HG03103 (cell line): ENCODE measurements around the gene RBM47.
A peak's percentile ranks its signal among the peaks of the same experiment; 100 is the strongest.
"Not testable (repeated sequence)": the region's sequence is repeated elsewhere in the genome, so short reads cannot be mapped to it uniquely, and the experiment has no call there.

ENCODE experiments used
- ATAC-seq: cut with Tn5 transposase; IDR thresholded peaks from one replicate; pipeline ENCODE4 v1.9.1; 2021; ENCODE audit warnings: low read depth; ENCODE audit not compliant: unreplicated experiment

Gene RBM47

DNA sequence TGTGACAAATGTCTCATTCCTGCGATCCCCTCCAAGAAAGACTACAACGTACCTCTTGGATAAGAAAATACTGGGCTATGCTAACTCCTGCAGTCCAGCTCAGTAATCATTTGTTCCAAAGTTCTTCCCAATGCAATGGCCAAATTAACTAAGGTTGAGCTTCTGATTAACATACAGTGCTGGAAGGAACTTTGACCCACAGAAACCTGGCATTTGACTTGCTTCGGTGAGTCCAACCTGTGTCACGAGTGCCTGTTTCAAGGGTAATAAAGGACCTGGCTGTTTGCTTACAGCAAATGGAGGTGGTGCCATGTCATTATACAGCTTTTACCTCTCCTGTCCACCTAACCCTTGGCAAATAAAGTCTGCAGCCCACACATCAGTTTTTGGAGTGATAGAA is 83.2 kb downstream of the RBM47 start:
- ATAC-seq: no peak

- not testable (repeated sequence) for ATAC-seq
These were observed 84.2 kb downstream of the RBM47 start for GRCh38 chr4:40545487-40545886.

DNA sequence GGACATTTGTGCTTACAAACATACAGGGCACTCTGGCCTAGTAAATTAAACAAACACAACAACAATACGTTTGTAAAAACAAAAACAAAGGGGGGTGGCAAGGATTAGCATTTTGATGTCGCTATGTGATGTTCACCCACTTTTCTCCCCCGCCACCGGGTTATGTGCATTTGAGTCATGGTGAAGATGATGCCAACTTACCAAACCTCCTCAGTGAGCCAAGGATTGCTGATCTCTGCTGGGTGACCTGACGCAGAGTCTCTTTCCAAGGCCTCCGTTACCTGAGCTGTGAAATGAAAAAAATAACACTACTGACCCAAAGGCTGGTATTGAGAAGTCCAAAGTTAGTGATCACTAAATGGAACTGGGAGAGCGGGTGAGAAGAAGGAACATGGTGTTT is 85.4 kb downstream of the RBM47 start:
- no peak for ATAC-seq

- no peak for ATAC-seq
These were observed 88.9 kb downstream of the RBM47 start for GRCh38 chr4:40540800-40541199.

DNA sequence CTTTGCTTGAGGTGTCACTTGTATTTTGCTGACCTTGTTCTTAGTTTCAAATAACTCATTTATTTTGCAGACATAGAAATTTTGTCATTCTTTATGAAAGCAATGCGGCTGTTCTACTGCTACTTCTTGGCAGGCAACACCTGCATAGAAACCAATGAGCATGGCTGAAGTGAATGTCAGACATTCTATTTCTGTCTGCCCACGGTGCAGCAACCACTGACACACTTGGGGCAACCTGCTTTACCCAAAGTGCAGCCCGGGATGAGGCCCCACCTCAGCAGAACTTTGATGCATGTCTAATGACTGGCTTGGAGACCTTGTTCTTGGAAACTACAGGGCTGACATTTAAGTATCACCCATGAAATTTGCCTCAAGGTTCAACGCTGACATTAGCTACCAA is 93.6 kb downstream of the RBM47 start:
- no peak for ATAC-seq

DNA sequence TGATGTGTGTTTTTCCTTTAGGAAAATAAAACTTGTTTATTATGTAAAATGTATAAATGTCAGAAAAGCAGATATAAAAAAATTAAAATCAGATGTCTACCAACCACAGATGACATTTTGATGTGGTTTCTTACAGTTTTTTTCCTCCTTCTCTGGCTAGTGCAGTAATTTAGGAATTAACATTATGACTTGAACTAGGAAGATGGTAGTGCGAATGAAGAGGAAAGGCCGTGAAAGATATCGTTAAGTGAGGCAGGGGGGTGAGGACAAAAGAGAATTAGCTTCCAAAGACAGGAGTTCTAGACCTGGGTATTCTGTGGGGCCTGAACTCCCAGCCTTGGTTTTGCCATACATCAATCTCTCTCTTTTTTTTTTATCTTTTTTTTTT is 98.0 kb downstream of the RBM47 start:
- ATAC-seq: no peak

DNA sequence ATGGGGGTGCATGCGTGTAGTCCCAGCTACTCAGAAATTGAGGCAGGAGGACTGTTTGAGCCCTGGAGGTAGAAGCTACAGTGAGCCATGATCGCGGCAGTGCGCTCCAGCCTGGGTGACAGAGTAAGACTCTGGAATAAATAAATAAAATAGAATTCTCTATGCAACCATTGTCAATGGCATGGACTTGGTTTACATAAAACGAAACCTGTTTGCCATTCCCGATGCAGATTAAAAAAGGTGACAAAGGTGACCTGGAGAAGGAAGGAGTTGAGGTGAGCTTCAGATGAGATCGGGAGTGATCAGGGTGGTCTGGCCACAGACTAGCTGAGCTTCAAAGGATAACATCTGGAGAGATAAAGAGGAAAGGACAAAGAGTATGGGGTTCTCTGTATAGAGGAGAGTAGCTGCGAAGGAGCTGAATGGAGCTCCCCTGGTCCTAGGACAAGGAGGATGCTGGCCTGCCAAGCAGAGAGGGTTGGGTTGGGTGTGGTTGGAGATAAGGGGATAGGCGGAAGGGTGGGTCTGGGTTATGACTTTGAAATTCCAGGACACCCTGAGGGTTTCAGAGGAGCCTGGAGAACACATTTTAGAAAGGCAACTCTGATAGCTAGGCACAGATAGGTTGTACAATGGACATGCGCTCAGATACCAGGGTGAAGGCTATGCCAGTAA is 98.6 kb downstream of the RBM47 start:
- no peak for ATAC-seq

GRCh38 chr4:40526741-40527140 is 102.9 kb downstream of the RBM47 start:
- ATAC-seq: no peak

- no peak for ATAC-seq
These were observed 103.7 kb downstream of the RBM47 start for GRCh38 chr4:40525752-40526598.

GRCh38 chr4:40524366-40525041 is 105.2 kb downstream of the RBM47 start:
- ATAC-seq: no peak

- ATAC-seq: no peak
These were observed 106.1 kb downstream of the RBM47 start for GRCh38 chr4:40523581-40523980.

DNA sequence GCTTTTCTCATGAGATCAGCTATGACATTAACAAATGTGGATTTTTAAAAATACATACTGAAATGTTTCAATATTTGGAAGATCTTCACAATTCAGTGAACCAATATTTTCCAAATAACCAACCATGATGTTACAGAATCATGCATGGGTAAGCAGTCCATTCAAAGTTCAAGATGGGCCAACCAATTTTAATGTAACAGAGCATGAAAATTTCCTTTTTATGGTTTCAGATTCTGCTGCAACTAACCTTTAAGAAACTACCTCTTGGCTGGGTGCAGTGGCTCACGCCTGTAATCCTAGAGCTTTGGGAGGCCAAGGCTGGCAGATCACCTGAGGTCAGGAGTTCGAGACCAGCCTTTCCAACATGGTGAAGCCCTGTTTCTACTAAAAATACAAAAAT is 107.7 kb downstream of the RBM47 start:
- no peak for ATAC-seq

GRCh38 chr4:40520533-40520932 is 109.1 kb downstream of the RBM47 start:
- ATAC-seq: no peak

- not testable (repeated sequence) for ATAC-seq
These were observed 112.6 kb downstream of the RBM47 start for GRCh38 chr4:40517081-40517480.

DNA sequence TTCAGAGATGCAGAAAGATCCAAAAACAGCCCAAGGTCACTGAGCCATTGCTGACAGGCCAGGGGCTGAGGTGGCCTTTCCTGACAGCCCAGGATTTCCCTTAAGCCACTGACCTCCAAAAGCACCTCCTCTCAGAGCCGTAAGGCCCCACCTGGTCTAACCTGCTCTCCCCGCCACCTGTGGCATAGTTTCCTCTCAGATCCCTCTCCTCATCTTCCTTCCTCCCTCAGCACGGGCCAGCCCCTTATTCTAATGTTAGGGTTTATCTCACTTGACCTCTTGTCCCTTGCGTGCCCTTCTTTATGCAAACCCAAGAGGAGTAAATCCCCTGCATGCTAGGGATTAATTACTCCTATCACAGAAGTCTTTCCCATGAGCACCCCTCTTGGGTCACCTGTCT is 113.0 kb downstream of the RBM47 start:
- no peak for ATAC-seq

- ATAC-seq: peak; percentile 77
These were observed 114.0 kb downstream of the RBM47 start for GRCh38 chr4:40515398-40516293.

DNA sequence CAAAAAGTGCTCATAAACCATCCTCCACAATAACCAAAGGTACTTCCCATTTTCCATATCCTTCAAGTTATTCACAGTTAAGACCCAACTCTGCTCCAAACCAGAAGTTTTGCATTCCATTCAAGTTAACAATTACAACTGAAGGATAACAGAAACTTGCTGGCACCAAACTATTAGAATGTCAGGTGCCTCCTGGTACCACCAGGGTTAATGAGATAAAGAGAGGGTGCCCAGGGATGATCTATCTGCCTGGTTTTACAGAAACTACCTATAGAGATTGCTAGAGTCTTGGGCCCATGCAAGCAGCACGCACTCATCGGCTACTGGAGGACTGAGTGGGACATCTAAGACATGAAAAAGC is 114.6 kb downstream of the RBM47 start:
- no peak for ATAC-seq

GRCh38 chr4:40514497-40514951 is 115.1 kb downstream of the RBM47 start:
- no peak for ATAC-seq

DNA sequence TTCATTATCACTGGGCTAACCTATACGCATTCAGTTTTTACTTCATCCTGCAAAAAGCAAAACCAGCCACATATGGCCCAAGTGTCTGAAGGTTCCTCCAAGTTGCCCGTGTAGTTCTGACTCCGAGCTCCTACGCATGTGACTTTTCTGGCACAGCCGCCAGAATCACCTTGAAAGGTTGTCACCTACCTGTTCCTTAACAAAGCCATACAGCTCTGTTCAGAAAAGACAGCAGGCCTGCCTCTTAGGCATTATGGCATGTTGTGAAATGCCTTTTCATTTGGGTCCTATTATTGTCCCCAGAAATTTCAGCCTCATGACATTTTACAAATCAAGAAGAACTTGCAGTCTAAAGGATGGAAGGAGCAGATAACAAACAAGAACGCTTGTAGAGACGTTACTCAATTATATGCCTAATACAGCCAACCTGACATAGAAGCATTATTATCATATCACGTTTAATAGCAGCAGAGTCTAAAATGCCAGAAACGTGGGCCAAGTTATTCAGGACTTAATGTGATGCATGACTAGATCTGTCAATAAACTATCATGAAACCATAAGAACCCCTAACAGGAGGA is 118.5 kb downstream of the RBM47 start:
- ATAC-seq: no peak

GRCh38 chr4:40507977-40508376 is 121.7 kb downstream of the RBM47 start:
- no peak for ATAC-seq
